ENCODE results near the gene SELENOF.
"Not testable (repeated sequence)": the region's sequence is repeated elsewhere in the genome, so short reads cannot be mapped to it uniquely, and the experiment has no call there.

Gene SELENOF

DNA sequence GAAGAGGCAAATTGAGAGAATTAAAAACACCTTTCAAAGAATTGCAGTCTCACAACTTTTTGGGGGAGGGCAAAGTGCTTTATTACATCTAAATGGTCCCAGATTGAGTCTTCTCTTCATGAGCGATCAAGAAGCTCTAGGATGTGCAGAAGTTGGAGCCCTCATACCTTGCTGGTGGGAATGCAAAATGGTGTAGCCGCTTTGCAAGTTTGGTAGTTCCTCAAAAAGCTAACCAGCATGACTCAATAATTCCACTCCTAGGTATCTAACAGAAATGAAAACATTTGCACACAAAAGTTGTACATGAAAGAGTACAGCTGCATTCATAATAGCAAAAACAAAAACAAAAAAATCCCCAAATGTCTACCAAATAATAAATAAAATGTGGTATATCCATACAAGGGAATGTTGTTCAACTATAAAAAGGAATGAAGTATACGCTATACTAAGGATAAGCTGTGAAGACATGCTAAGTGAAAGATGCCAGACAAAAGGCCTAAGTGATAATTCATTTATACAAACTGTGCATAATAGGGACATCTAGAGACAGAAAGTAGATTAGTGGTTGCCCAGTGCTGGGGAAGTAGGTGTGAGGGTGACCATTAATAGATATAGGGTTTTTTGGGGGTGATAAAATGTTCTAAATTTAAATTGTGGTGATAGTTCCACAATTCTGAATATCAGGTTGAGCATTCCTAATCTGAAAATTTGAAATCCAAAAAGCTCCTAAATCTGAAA is 55.2 kb downstream of the SELENOF start:
- no peak for DNase-seq (ENCODE audit: low spot score)

DNA sequence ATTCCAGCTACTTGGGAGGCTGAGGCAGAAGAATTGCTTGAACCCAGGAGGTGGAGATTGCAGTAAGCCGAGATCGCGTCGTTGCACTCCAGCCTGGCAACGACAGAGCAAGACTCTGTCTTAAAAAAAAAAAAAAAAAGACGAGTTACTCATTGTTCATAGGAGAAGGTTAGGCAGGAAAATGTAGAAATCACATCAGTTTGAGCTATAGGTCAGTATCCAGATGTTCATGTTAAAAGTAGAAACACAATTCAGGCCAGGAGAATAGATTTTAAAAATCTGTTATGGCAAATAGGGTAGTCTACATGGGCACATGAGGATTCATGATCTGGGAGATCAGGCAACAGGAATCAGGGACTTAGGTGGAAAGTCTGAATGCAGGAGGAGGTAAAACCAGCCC is 57.7 kb downstream of the SELENOF start:
- DNase-seq (ENCODE audit: low spot score): no peak

- DNase-seq (ENCODE audit: low spot score): no peak
Observed at GRCh38 chr1:86854352-86854751, 59.6 kb downstream of the SELENOF start.

GRCh38 chr1:86852782-86853408 is 61.0 kb downstream of the SELENOF start:
- DNase-seq (ENCODE audit: low spot score): no peak

- DNase-seq (ENCODE audit: low spot score): no peak
Observed at GRCh38 chr1:86852289-86852688, 61.6 kb downstream of the SELENOF start.

DNA sequence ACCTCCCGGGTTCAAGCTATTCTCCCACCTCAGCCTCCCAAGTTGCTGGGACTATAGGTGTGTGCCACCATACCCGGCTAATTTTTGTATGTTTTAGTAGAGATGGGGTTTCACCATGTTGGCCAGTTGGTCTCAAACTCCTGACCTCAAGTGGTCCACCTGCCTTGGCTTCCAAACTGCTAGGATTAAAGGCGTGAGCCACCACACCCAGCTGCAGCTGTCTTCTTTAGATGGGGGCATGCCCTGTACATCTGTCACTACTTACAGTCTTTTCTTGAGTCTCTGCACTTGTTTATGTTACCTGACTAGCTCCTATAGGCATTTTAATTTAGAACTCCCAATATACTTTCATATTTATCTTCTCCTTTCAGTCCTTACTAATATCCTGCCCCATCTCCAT is 64.2 kb downstream of the SELENOF start:
- DNase-seq (ENCODE audit: low spot score): no peak

DNA sequence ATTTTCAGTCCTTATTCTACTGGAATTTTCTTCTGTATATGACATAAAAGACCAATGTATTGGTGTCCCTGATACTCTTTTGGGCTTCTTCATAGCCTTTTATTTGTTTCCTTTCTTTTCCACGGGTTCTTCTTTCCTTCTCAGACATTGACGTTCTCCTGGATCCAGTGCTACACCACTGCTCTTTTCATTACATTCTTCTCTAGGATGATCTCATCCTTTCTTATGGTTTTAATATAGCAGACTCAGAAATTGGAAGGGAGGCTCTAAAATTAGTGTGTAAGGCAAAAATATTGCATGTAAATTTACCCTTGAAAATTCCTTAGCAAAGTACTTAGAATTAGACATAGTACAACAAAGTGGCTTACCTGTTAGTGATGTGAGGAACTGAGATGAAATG is 65.3 kb downstream of the SELENOF start:
- no peak for DNase-seq (ENCODE audit: low spot score)

DNA sequence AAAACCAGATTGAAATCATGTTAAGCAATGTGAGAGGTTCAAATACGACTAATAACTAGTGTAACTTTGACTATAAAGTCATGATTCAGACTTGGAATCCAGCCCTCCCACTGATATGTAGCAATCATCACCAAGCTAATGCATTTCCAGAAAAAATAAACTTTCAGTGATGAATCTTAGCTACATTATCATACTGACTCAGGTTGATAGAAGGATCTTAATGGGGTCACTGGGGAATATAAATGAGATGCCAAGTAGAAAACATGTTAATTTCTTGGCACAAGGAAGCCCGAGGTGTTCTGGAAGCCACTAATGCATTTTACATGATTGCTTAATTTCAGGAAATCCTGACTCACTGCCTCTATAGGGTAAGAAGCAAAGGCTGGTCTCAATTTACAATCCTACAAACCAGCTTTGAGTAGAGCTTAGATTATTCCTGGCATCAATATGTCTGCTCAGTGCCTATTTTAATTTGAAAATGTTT is 67.7 kb downstream of the SELENOF start:
- no peak for DNase-seq (ENCODE audit: low spot score)

GRCh38 chr1:86845514-86845913 is 68.4 kb downstream of the SELENOF start:
- DNase-seq (ENCODE audit: low spot score): no peak

DNA sequence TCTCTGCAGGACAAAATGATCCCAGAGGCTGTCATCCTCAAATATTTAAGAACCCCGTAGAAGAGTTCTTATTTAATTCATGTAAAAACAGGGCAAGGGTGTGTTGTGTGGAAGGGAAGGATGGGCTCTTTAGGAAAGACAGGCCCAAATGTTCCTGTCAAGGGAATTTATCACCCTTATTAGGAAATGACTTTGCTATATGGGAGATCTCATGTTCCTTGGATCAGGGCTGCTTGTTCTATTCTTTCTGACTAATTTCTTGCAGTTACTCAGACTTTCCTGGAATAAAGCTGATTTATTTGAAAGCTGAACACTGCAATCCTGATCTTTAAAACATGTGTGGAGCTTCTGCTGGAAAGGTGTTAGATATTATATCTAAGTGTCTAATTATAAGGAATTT is 72.8 kb downstream of the SELENOF start:
- no peak for DNase-seq (ENCODE audit: low spot score)

- peak; percentile 78 for DNase-seq (ENCODE audit: low spot score)
Observed at GRCh38 chr1:86833461-86834215, 80.3 kb downstream of the SELENOF start.

DNA sequence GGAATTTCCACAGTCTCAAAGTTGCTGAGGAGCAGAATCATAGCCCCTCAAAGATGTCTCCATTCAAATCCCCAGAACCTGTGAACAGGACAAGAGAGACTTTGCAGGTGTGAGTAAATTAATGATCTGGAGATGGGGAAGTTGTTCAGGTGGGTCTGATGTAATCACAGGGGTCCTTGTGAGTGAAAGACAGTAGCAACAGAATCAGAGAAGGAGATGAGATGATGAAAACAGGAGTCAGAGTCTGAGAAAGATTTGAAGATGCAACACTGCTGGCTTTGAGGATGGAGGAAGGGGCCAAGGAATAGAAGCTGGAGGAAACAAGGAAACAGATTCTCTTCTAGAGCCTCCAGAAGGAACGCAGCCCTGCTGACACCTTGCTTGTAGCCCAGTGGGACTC is 81.5 kb downstream of the SELENOF start:
- no peak for DNase-seq (ENCODE audit: low spot score)

DNA sequence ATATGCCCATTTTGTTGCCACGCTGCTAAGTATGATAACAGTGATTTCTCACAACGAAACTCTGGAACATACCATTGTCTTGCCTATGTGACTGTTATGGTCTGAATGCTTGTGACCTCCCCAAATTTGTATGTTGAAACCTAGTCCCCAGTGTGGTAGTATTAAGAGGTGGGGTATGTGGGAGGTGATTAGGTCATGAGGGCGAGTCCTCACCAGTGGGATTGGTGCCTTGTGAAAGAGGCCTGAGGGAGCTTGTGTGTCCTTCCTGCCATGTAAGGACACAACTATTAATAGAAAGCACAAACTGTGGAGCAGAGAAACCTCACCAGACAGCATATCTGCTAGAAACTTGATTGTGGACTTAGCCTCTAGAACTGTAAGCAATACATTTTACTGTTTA is 84.6 kb downstream of the SELENOF start:
- no peak for DNase-seq (ENCODE audit: low spot score)

- no peak for DNase-seq (ENCODE audit: low spot score)
Observed at GRCh38 chr1:86828024-86828423, 85.9 kb downstream of the SELENOF start.

DNA sequence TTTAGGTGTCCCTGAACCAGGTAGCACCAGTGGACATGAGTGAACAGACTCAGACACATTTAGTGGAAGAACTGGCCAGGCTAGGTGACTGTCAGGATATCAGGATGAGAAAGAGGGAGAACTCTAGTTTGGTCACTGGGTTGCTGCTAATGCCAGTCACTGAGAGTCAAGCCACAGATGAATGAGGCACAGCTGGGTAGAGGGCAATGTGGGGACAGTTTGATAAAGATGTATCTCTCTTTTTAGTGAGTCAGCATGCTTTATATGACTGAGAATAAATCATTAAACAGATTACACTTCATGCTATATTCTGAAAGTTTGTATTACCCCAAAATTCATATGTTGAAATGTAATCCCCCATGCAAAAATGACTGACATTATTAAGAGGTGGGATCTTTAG is 87.1 kb downstream of the SELENOF start:
- DNase-seq (ENCODE audit: low spot score): no peak

DNA sequence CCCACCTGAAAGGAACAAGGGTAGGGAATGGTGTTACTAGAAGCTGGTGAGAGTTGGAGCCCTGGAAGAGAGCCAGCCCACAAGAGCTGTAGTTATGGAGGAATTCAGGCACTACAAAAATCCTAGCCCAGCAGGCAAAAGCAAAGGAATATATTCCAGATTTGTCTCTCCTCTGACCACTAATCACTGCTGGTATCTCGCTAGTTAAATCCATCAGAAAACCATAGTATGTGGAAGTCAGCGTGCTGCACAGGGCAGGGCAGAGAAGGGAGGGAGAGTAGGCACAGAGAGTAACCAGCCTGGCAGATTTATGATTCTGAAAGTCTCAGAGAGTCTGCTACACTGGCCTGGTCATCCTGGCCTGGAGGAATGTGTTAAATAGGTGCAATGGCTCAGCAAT is 88.6 kb downstream of the SELENOF start:
- DNase-seq (ENCODE audit: low spot score): no peak

DNA sequence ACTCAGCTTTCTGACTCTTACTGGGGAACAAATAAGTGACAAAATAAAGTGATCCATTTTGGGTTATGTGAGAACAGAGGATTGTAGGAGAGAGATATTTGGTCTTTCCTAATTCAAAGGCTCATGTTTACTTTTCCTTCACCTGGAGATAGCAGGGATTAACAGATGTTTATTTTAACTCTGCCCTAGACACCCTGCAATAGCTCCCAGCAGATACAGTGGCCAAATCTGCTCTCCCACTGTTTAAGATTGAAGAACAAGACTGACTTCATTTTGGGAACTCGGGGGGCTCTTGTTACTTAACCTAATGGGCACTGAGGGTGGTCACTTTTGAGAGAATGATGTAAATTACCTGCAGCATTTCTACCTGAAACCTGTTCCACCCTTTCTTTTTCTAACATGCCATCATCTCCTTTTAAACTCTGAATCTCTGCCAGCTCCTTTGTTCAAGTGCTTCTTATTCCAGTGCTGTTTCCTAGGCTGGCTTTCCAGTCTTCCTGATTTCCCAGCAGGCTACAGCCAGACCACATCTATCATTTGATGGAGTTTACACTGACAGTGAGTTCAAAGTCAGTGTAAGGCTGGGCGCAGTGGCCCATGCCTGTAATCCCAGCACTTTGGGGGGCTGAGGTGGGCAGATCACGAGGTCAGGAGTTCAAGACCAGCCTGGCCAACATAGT is 90.0 kb downstream of the SELENOF start:
- DNase-seq (ENCODE audit: low spot score): no peak

DNA sequence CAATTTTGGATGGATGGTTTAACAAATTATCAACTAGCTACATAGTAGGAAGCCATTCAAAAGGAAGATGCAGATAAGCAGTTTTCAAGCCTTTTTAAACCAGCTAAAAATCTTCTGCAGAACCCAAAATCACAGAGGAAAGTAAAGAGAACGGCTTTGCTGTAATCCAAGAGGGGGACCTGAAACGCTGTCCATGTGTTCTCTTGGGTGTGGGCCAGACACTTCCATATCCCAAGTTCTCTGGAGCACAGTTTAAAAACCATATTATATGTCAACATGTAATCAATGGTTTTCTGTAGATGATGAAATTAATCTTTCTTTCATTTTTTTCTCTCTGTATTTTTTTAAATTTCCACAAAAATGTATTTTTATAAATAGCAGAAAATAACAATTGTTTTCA is 90.5 kb downstream of the SELENOF start:
- DNase-seq (ENCODE audit: low spot score): no peak

DNA sequence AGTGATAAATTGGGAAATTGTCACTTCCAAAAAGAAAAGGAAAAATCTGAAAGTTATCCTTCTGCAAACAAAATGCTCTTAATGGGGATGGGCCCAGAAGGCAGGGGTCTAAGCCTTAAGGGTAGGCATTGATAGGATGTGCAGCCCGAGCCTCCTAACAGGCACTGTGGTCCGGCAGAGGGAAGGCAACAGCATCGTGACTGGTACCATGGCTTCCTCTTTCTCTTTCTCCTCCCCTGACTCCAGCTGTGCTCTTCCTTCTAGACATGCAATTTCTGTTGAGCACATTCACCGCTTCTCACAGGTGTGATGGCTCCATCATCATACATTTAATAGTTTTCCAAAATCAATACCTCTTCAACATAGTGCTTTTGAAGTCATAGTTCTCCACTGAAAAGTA is 91.5 kb downstream of the SELENOF start:
- DNase-seq (ENCODE audit: low spot score): no peak

GRCh38 chr1:86821956-86822355 is 92.0 kb downstream of the SELENOF start:
- DNase-seq (ENCODE audit: low spot score): no peak

DNA sequence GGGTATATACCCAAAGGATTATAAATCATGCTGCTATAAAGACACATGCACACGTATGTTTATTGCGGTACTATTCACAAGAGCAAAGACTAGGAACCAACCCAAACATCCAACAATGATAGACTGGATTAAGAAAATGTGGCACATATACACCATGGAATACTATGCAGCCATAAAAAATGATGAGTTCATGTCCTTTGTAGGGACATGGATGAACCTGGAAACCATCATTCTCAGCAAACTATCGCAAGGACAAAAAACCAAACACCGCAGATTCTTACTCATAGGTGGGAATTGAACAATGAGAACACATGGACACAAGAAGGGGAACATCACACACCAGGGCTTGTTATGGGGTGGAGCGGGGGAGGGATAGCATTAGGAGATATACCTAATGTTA is 94.0 kb downstream of the SELENOF start:
- not testable (repeated sequence) for DNase-seq (ENCODE audit: low spot score)

DNA sequence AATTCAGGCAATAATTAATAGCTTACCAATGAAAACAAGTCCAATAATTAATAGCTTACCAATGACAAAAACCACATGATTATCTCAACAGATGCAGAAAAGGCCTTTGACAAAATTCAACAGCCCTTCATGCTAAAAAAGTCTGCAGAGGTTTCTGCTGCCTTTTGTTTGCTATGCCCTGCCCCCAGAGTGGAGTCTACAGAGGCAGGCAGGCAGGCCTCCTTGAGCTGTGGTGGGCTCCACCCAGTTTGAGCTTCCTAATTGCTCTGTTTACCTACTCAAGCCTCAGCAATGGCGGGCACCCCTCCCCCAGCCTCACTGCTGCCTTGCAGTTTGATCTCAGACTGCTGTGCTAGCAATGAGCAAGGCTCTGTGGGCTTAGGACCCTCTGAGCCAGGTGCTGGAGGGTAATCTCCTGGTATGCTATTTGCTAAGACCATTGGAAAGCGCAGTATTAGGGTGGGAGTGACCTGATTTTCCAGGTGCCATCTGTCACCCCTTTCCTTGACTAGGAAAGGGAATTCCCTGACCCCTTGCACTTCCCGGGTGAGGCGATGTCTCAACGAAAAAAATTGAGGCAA is 96.6 kb downstream of the SELENOF start:
- not testable (repeated sequence) for DNase-seq (ENCODE audit: low spot score)

Data from hematopoietic multipotent progenitor cell treated with erythropoietin and hydrocortisone succinate and interleukin-3 and kit ligand, for 17 days (in vitro differentiated cells).